ENCODE data around the gene KLHL18. TPM values are rescaled to one million over a fixed set of nuclear protein-coding genes. Genes with fewer than 3 reads are reported as not detected.

The KLHL18 gene
- total RNA-seq, 2 donors from 2014 or later = 12.9 to 18.8 TPM

DNA sequence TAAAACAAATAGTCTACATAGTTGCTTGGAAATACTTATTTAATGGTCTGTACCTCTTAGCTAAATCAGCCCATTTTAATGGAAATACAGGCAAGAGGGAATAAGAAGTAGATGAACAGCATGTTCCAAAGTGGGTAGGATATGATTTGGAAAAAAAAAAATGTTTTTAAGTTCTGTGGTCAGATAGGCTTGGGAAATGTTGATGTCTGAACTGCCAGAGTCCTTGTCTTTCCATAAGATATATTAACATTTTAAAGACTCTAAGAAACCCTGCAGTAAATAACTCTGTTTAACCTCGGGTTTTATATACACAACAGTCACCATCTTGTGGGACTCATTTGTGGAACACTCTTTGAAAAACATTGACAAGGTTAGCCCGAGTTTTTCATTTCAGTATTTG, 58.1 kb downstream of the KLHL18 start:
- Histone ChIP-seq H3K27ac (no peak overlapping the region), H3K9me3 (no peaks in the 10 kb centered on the region), H3K36me3 (peaks cover 71% of the 10 kb centered on the region), H3K4me1 (peaks cover 0 to under 1% of the 10 kb centered on the region in 2 donors), H3K27me3 (no peaks in the 10 kb centered on the region), H3K4me3 (no peak overlapping the region)
- no peak for DNase-seq (ENCODE audit: low spot score)
- TF ChIP-seq, protein P1, sequence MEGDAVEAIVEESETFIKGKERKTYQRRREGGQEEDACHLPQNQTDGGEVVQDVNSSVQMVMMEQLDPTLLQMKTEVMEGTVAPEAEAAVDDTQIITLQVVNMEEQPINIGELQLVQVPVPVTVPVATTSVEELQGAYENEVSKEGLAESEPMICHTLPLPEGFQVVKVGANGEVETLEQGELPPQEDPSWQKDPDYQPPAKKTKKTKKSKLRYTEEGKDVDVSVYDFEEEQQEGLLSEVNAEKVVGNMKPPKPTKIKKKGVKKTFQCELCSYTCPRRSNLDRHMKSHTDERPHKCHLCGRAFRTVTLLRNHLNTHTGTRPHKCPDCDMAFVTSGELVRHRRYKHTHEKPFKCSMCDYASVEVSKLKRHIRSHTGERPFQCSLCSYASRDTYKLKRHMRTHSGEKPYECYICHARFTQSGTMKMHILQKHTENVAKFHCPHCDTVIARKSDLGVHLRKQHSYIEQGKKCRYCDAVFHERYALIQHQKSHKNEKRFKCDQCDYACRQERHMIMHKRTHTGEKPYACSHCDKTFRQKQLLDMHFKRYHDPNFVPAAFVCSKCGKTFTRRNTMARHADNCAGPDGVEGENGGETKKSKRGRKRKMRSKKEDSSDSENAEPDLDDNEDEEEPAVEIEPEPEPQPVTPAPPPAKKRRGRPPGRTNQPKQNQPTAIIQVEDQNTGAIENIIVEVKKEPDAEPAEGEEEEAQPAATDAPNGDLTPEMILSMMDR (IDR thresholded peaks at IDR 0.05) = no peak

DNA sequence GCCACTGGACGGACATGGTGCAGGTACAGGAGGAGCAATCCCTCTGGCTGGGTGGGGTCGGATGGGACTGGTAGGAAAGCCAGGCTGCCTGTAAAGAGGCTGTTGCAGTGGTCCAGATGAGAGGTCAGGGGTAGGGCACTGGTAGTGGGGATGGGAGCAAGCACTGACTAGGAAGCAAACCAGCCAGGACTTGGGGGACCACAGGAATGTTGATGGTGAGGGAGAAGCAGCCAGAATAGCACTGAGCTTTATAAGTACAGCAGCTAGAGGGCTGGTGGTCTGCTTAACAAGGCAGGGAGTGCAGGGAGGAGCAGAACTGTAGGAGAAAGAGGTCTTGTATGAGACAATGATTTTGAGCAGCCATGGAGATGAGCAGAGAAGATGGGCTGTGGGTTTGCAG, 59.4 kb downstream of the KLHL18 start:
- Histone ChIP-seq H3K4me1 (peaks cover 0 to 8% of the 10 kb centered on the region in 2 donors), H3K9me3 (no peaks in the 10 kb centered on the region), H3K36me3 (peaks cover 58% of the 10 kb centered on the region), H3K27me3 (no peaks in the 10 kb centered on the region), H3K27ac (no peak overlapping the region), H3K4me3 (no peak overlapping the region)
- TF ChIP-seq, protein P1 (IDR thresholded peaks at IDR 0.05) = no peak
- no peak for DNase-seq (ENCODE audit: low spot score)

DNA sequence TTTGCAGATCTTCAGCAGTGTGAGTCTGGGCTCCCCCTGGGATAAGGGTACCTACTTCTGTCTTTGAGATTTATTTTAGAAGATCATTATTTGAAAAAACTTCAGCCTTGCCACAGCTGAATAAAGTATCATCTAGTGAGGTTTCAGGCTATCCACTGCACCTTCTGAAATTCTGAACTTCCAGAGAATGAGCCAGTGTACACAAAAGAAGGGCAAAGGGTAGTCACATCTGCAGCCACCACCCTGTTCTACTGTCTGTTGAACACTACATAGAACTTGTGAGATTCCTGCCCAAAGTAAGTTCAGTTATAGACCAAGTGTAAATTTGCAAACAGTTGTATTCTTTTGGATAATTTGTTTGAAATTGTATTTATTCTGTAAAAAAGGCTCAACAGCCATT, 60.1 kb downstream of the KLHL18 start:
- TF ChIP-seq, protein P1 (IDR thresholded peaks at IDR 0.05) = no peak
- Histone ChIP-seq H3K9me3 (no peaks in the 10 kb centered on the region), H3K27ac (no peak overlapping the region), H3K36me3 (peaks cover 52% of the 10 kb centered on the region), H3K27me3 (no peaks in the 10 kb centered on the region), H3K4me3 (no peak overlapping the region), H3K4me1 (peaks cover 0 to 8% of the 10 kb centered on the region in 2 donors)
- DNase-seq (ENCODE audit: low spot score) = no peak

GRCh38 chr3:47343471-47343971, 60.8 kb downstream of the KLHL18 start:
- peaks cover 46% of the 10 kb centered on the region for H3K36me3 ChIP-seq
- H3K27ac ChIP-seq = no peak overlapping the region
- no peak overlapping the region for H3K4me3 ChIP-seq
- TF ChIP-seq, protein P1 (IDR thresholded peaks at IDR 0.05) = no peak
- no peak for DNase-seq (ENCODE audit: low spot score)
- no peaks in the 10 kb centered on the region for H3K27me3 ChIP-seq
- peaks cover 0 to 8% of the 10 kb centered on the region in 2 donors for H3K4me1 ChIP-seq
- no peaks in the 10 kb centered on the region for H3K9me3 ChIP-seq

GRCh38 chr3:47344971-47345370, 62.2 kb downstream of the KLHL18 start:
- Histone ChIP-seq H3K4me3 (no peak overlapping the region), H3K27ac (no peak overlapping the region), H3K4me1 (peaks cover 0 to 8% of the 10 kb centered on the region in 2 donors), H3K9me3 (no peaks in the 10 kb centered on the region), H3K36me3 (peaks cover 32% of the 10 kb centered on the region), H3K27me3 (no peaks in the 10 kb centered on the region)
- TF ChIP-seq, protein P1 (IDR thresholded peaks at IDR 0.05) = no peak
- no peak for DNase-seq (ENCODE audit: low spot score)

DNA sequence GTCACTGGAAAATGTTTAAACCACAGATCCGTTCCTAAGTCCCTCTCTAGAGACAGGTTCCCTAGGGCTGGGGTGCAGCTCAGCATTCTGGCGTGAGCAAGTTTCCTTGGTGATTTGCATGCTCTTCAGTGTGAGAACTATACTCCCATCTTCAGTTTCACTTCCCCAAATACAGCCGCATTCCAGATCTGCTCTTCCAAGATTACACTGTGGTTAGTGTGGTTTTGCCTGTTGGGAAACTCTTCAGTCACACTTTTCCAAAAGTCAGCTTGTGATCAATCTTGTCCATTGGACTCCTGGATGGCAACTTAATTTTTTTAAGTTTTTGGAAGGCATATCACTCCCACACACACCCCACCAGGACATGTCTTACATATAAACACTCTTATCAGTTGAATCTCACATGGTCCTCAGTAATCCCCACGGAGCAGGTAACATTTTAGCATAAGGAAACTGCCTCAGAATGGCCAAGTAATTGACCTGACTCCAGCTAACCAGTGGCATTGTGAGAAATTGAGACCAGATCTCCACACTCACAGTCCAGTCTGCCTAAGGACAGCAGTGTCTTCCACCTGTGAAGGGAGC, 64.6 kb downstream of the KLHL18 start:
- Histone ChIP-seq H3K4me1 (peaks cover 0 to 8% of the 10 kb centered on the region in 2 donors), H3K9me3 (no peaks in the 10 kb centered on the region), H3K27me3 (no peaks in the 10 kb centered on the region), H3K36me3 (peaks cover 19% of the 10 kb centered on the region), H3K4me3 (no peak overlapping the region), H3K27ac (no peak overlapping the region)
- no peak for DNase-seq (ENCODE audit: low spot score)
- TF ChIP-seq, protein P1 (IDR thresholded peaks at IDR 0.05) = no peak
